Sigmoid colon (tissue), 4 donors: Measurements from ENCODE around the gene RGS9.

ENCODE experiments used
- EP300 ChIP-seq, 4 donors: sonication (generic); formaldehyde crosslinking; IDR thresholded peaks; one replicate each; pipeline ENCODE4 v1.6.1; 2017; ENCODE audit warnings: antibody characterized with exemption in 4 of 4
- POLR2A ChIP-seq, 2 donors: fragments of 450-650 bp; IDR thresholded peaks; one replicate each; pipeline ENCODE4 v1.6.1; 2016; ENCODE audit warnings: antibody characterized with exemption in 2 of 2, mild to moderate bottlenecking in 2 of 2, moderate library complexity in 2 of 2
- POLR2AphosphoS5 ChIP-seq, 4 donors: sonication (generic); formaldehyde crosslinking; IDR thresholded peaks; one replicate each; pipeline ENCODE4 v1.6.1; 2017; ENCODE audit warnings: antibody characterized with exemption in 4 of 4
- TF ChIP-seq, protein P1 (sequence below), 4 experiments: fragments of 450-650 bp in 3 of 4; fragments of 200-600 bp in 1 of 4; IDR thresholded peaks; one replicate each; pipeline ENCODE4 v1.5.1; 2016 to 2019; ENCODE audit warnings: antibody characterized with exemption in 4 of 4, mild to moderate bottlenecking in 3 of 4, moderate library complexity in 2 of 4

DNA sequence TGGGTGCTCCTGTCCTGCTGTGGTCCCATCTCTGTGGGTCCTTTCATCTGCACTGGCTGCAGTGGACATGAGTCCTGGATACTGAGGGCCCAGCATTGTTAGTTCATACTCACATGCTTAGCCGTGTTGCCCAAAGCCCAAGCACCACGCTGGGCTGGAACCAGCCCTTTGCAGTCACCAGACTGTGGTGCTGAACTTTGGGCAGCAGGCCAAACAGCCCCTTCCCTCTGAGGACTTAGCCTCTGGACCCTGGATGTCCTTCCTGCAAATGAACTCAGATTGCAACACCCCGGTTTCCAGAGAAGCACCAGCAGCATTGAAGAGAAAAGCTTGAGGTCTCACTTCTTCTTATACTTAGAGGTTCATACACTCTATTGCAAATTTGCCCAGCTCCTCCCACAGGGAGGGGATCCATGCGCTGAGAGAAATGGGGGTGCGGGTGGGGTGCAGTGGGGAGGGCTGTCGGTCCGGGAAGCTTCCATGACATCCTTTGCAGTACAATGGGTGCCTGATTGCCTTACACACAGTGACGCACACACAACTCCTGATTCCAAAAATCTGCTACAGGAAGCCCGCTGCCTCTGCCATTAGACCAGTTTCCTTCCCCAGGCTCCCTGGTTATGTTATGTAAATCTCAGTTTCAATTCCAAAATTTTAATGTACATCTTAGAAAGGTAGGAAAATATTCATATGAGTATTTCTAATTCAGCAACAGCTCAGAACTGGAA is 65.8 kb downstream of the RGS9 start:
- TF ChIP-seq POLR2AphosphoS5 (IDR thresholded peaks at IDR 0.05) (no peak), POLR2A (IDR thresholded peaks at IDR 0.05) (no peak), EP300 (IDR thresholded peaks at IDR 0.05) (no peak)
- TF ChIP-seq, protein P1, sequence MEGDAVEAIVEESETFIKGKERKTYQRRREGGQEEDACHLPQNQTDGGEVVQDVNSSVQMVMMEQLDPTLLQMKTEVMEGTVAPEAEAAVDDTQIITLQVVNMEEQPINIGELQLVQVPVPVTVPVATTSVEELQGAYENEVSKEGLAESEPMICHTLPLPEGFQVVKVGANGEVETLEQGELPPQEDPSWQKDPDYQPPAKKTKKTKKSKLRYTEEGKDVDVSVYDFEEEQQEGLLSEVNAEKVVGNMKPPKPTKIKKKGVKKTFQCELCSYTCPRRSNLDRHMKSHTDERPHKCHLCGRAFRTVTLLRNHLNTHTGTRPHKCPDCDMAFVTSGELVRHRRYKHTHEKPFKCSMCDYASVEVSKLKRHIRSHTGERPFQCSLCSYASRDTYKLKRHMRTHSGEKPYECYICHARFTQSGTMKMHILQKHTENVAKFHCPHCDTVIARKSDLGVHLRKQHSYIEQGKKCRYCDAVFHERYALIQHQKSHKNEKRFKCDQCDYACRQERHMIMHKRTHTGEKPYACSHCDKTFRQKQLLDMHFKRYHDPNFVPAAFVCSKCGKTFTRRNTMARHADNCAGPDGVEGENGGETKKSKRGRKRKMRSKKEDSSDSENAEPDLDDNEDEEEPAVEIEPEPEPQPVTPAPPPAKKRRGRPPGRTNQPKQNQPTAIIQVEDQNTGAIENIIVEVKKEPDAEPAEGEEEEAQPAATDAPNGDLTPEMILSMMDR (IDR thresholded peaks at IDR 0.05) = no peak
